GM12878 (cell line): ENCODE measurements around the gene KNSTRN. TPM values are rescaled to one million over a fixed set of nuclear protein-coding genes. Genes with fewer than 3 reads are reported as not detected.

Experiments used
- BACH1 ChIP-seq: fragments of 450-650 bp; IDR thresholded peaks from 2 replicates; pipeline ENCODE4 v1.6.1; 2017; ENCODE audit warnings: mild to moderate bottlenecking, borderline replicate concordance
- BHLHE40 ChIP-seq, 2 experiments: fragments of 450-650 bp in 1 of 2; IDR thresholded peaks; 2 replicates each; pipeline ENCODE4 v1.6.1; 2011 to 2017; ENCODE audit warnings: low read depth in 2 of 2, borderline replicate concordance in 1 of 2, improper control_type of control experiment in 1 of 2, low read length in 1 of 2, mild to moderate bottlenecking in 1 of 2
- CBX3 ChIP-seq: fragments of 200-600 bp; sonication (generic); IDR thresholded peaks from 2 replicates; pipeline ENCODE4 v1.6.1; 2016; ENCODE audit warnings: low read depth, borderline replicate concordance
- CREB1 ChIP-seq: IDR thresholded peaks from 2 replicates; pipeline ENCODE4 v1.6.1; 2012; ENCODE audit warnings: low read depth, mild to moderate bottlenecking, inconsistent platforms
- ETV6 ChIP-seq, 2 experiments: fragments of 450-650 bp in 1 of 2; IDR thresholded peaks in 1 of 2; conservative IDR thresholded peaks in 1 of 2; 2 replicates each; pipeline ENCODE4 v1.6.1; 2014; ENCODE audit warnings: antibody characterized with exemption in 1 of 2, borderline replicate concordance in 1 of 2, low read depth in 1 of 2, mild to moderate bottlenecking in 1 of 2, moderate library complexity in 1 of 2
- HDAC2 ChIP-seq: fragments of 200-600 bp; sonication (generic); IDR thresholded peaks from 2 replicates; pipeline ENCODE4 v1.6.1; 2017
- HDAC6 ChIP-seq: fragments of 200-600 bp; sonication (generic); IDR thresholded peaks from one replicate; pipeline ENCODE4 v1.8.0; 2017; ENCODE audit warnings: antibody characterized with exemption; ENCODE audit not compliant: unreplicated experiment
- IKZF1 ChIP-seq: fragments of 450-650 bp; conservative IDR thresholded peaks from 2 replicates; pipeline ENCODE4 v1.6.1; 2017; ENCODE audit warnings: antibody characterized with exemption, mild to moderate bottlenecking
- IKZF2 ChIP-seq, 2 experiments: fragments of 450-650 bp; IDR thresholded peaks; 2 replicates each; pipeline ENCODE4 v1.6.1; 2017; ENCODE audit warnings: mild to moderate bottlenecking in 2 of 2, moderate library complexity in 2 of 2
- LARP7 ChIP-seq: fragments of 450-650 bp; IDR thresholded peaks from 2 replicates; pipeline ENCODE4 v1.6.1; 2017; ENCODE audit warnings: mild to moderate bottlenecking
- MTA2 ChIP-seq: fragments of 450-650 bp; IDR thresholded peaks from 2 replicates; pipeline ENCODE4 v1.6.1; 2016; ENCODE audit warnings: low read depth, mild to moderate bottlenecking, moderate library complexity
- NFIC ChIP-seq: IDR thresholded peaks from 2 replicates; pipeline ENCODE4 v1.6.1; 2012; ENCODE audit warnings: low read depth, mild to moderate bottlenecking, inconsistent platforms, low read length, moderate library complexity
- NR2C1 ChIP-seq: fragments of 450-650 bp; IDR thresholded peaks from 2 replicates; pipeline ENCODE4 v1.6.1; 2017; ENCODE audit warnings: antibody characterized with exemption, mild to moderate bottlenecking, moderate library complexity
- RELA ChIP-seq: fragments of 450-650 bp; IDR thresholded peaks from 2 replicates; pipeline ENCODE4 v1.8.0; 2014; ENCODE audit warnings: borderline replicate concordance; ENCODE audit not compliant: partially characterized antibody
- RFX5 ChIP-seq: IDR thresholded peaks from 2 replicates; pipeline ENCODE4 v1.6.1; 2011; ENCODE audit warnings: low read depth, low read length, improper control_type of control experiment
- SREBF2 ChIP-seq: IDR thresholded peaks from 2 replicates; pipeline ENCODE4 v1.6.1; 2012; ENCODE audit warnings: mild to moderate bottlenecking, low read length
- SRF ChIP-seq, 2 experiments: IDR thresholded peaks; 2 replicates each; pipeline ENCODE4 v1.6.1; 2011; ENCODE audit warnings: low read depth in 2 of 2, low read length in 2 of 2, mild to moderate bottlenecking in 1 of 2, moderate library complexity in 1 of 2
- SUPT20H ChIP-seq: IDR thresholded peaks from 2 replicates; pipeline ENCODE4 v1.6.1; 2011; ENCODE audit warnings: low read depth, mild to moderate bottlenecking, low read length, moderate library complexity, borderline replicate concordance; ENCODE audit not compliant: control insufficient read depth
- TCF12 ChIP-seq: IDR thresholded peaks from 2 replicates; pipeline ENCODE4 v1.6.1; 2011; ENCODE audit warnings: low read depth, mild to moderate bottlenecking, low read length
- ZNF384 ChIP-seq: IDR thresholded peaks from 2 replicates; pipeline ENCODE4 v1.6.1; 2012; ENCODE audit warnings: low read depth, mild to moderate bottlenecking, low read length, improper control_type of control experiment, borderline replicate concordance
- polyA plus RNA-seq, 11 experiments: library from polyadenylated mRNA; depleted of rRNA in 4 of 11; unstranded in 6 of 11; stranded (reverse) in 5 of 11; fragments of >200 nt; fragmentation: Nextera tagmentation in 4 of 11; fragmentation: Illumina TruSeq in 1 of 11; extraction: Ambion mirVana in 4 of 11; extraction: Trizol in 1 of 11; gene quantifications; 1 replicate in 1 of 11; 2 replicates in 10 of 11; pipeline versions ENCODE4 v1.2.1 to v1.2.3, GENCODE V29; 2011 to 2016; ENCODE audit warnings: inconsistent platforms in 2 of 11, missing spikeins in 2 of 11, low read depth in 1 of 11
- total RNA-seq, 4 experiments: library from RNA; depleted of rRNA in 3 of 4; stranded (reverse); fragments of >200 nt in 3 of 4; fragmentation: Illumina TruSeq in 1 of 4; extraction: Trizol in 1 of 4; gene quantifications; 2 replicates each; pipeline versions ENCODE4 v1.2.1 to v1.2.3, GENCODE V29; 2013 to 2021
- TF ChIP-seq, protein P1 (sequence below): fragments of 450-650 bp; formaldehyde crosslinking; IDR thresholded peaks from 2 replicates; pipeline ENCODE4 v1.4.0; 2022; ENCODE audit warnings: mild to moderate bottlenecking, moderate library complexity
- TF ChIP-seq, protein P2 (sequence below): fragments of 450-650 bp; IDR thresholded peaks from 2 replicates; pipeline ENCODE4 v1.6.1; 2017; ENCODE audit warnings: mild to moderate bottlenecking, low read depth, inconsistent platforms; ENCODE audit not compliant: poor library complexity, severe bottlenecking
- TF ChIP-seq, protein P3 (sequence below): IDR thresholded peaks from 2 replicates; pipeline ENCODE4 v1.6.1; 2011; ENCODE audit warnings: low read depth, mild to moderate bottlenecking, low read length, moderate library complexity, borderline replicate concordance; ENCODE audit errors: extremely low read depth
- TF ChIP-seq, protein P4 (sequence below): fragments of 450-650 bp; IDR thresholded peaks from 2 replicates; pipeline ENCODE4 v1.6.1; 2017; ENCODE audit warnings: borderline replicate concordance

KNSTRN gene
- total and polyA plus RNA-seq, 10 of the 15 experiments (the other 5 are each of a cell fraction or from before 2014, with no cell fraction given) = 30.3 to 72.1 (median 47.1) TPM

DNA sequence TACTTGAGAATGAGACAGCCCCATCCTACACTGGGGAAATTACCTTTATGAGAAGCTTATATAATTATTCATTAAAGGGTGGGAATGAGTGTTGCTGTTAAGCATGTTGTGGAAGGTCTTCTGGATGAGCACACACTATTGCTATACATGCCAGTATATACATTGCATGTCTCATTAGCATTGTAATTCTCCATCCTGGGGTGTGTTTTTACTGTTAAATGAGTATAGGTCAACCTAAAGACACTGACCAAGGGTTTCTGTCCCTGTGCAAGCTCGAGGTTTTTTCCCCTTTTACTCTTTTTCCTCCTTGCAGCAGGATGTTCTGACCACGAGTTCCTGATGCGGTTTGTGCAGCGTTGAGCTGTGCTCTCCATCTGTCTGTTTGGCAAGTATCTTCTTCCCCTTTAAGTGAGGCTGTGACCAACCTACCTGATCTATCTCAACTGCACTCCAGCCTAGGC lies 15.9 kb downstream of the KNSTRN start (continued):
- TF ChIP-seq BHLHE40 (IDR thresholded peaks at IDR 0.05; ENCODE audit: borderline replicate concordance in 1 of 2, low read depth in 2 of 2, low read length in 1 of 2) = no peak
- TF ChIP-seq, protein P1, sequence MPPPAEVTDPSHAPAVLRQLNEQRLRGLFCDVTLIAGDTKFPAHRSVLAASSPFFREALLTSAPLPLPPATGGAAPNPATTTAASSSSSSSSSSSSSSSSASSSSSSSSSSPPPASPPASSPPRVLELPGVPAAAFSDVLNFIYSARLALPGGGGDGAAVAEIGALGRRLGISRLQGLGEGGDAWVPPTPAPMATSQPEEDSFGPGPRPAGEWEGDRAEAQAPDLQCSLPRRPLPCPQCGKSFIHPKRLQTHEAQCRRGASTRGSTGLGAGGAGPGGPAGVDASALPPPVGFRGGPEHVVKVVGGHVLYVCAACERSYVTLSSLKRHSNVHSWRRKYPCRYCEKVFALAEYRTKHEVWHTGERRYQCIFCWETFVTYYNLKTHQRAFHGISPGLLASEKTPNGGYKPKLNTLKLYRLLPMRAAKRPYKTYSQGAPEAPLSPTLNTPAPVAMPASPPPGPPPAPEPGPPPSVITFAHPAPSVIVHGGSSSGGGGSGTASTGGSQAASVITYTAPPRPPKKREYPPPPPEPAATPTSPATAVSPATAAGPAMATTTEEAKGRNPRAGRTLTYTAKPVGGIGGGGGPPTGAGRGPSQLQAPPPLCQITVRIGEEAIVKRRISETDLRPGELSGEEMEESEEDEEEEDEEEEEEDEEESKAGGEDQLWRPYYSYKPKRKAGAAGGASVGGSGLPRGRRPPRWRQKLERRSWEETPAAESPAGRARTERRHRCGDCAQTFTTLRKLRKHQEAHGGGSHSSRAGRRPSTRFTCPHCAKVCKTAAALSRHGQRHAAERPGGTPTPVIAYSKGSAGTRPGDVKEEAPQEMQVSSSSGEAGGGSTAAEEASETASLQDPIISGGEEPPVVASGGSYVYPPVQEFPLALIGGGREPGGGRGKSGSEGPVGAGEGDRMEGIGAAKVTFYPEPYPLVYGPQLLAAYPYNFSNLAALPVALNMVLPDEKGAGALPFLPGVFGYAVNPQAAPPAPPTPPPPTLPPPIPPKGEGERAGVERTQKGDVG (CRISPR knock-in tag) = no peak
- no peak for TF ChIP-seq LARP7
- TF ChIP-seq, protein P2, sequence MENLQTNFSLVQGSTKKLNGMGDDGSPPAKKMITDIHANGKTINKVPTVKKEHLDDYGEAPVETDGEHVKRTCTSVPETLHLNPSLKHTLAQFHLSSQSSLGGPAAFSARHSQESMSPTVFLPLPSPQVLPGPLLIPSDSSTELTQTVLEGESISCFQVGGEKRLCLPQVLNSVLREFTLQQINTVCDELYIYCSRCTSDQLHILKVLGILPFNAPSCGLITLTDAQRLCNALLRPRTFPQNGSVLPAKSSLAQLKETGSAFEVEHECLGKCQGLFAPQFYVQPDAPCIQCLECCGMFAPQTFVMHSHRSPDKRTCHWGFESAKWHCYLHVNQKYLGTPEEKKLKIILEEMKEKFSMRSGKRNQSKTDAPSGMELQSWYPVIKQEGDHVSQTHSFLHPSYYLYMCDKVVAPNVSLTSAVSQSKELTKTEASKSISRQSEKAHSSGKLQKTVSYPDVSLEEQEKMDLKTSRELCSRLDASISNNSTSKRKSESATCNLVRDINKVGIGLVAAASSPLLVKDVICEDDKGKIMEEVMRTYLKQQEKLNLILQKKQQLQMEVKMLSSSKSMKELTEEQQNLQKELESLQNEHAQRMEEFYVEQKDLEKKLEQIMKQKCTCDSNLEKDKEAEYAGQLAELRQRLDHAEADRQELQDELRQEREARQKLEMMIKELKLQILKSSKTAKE = no peak
- TF ChIP-seq ETV6 (conservative IDR thresholded peaks at IDR 0.05 in 1 of 2, IDR thresholded peaks at IDR 0.05 in 1 of 2; ENCODE audit: borderline replicate concordance in 1 of 2, low read depth in 1 of 2) = peak in 1 of 2 experiments; percentile 83; a peak in 2 of 4 replicates
- TF ChIP-seq IKZF2 (IDR thresholded peaks at IDR 0.05) = peak in 1 of 2 experiments; percentile 46; a peak in 3 of 4 replicates
- TF ChIP-seq ZNF384 = no peak
- no peak for TF ChIP-seq MTA2
- TF ChIP-seq BACH1 = no peak
- TF ChIP-seq CREB1 = no peak
- TF ChIP-seq, protein P3, sequence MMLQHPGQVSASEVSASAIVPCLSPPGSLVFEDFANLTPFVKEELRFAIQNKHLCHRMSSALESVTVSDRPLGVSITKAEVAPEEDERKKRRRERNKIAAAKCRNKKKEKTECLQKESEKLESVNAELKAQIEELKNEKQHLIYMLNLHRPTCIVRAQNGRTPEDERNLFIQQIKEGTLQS = no peak
- TF ChIP-seq, protein P4, sequence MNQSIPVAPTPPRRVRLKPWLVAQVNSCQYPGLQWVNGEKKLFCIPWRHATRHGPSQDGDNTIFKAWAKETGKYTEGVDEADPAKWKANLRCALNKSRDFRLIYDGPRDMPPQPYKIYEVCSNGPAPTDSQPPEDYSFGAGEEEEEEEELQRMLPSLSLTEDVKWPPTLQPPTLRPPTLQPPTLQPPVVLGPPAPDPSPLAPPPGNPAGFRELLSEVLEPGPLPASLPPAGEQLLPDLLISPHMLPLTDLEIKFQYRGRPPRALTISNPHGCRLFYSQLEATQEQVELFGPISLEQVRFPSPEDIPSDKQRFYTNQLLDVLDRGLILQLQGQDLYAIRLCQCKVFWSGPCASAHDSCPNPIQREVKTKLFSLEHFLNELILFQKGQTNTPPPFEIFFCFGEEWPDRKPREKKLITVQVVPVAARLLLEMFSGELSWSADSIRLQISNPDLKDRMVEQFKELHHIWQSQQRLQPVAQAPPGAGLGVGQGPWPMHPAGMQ = no peak
- TF ChIP-seq HDAC2 = no peak
- TF ChIP-seq SUPT20H = no peak
- no peak for TF ChIP-seq RFX5
- no peak for TF ChIP-seq RELA
- TF ChIP-seq CBX3 = no peak
- TF ChIP-seq NR2C1 = no peak
- peak; percentile 34; the same call in 1 of the 2 replicates for TF ChIP-seq NFIC
- no peak for TF ChIP-seq SREBF2
- TF ChIP-seq SRF (IDR thresholded peaks at IDR 0.05; ENCODE audit: low read depth in 2 of 2, low read length in 2 of 2) = no peak
- TF ChIP-seq HDAC6 = no peak
- TF ChIP-seq TCF12 = no peak
- peak; percentile 43; the same call in 1 of the 2 replicates for TF ChIP-seq IKZF1
